RCC 7860 (cell line): Measurements from ENCODE around the gene CTXN1.

Experiments
- DNase-seq: peaks from one replicate; pipeline ENCODE4 v3.0.0-alpha.2; 2015; ENCODE audit warnings: low spot score
- FAIRE-seq: peaks from 2 replicates; lab custom pipeline; 2012; peaks lifted over from hg19 to GRCh38; lab: Jason Lieb, UNC

CTXN1 gene

DNA sequence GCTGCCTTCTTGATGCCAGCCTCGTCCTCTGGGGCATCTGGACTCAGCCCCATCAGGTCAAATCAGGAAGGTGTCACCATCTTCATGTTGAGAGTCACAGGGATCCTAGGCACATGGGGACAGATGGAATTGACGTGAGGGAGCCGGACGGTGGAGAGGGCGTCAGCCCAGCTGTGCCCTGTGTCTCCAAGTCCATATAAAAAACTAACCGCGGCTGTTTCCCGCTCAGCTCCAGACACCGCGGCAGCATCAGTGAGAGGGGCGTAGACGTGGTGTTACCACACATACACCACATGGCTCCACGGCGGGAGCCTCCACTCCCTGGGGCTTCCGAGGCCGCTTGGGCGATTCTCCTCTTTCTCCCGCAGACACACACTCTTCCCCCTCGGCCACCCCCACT is 46.1 kb downstream of the CTXN1 start:
- DNase-seq (no peak), FAIRE-seq (no peak)

DNA sequence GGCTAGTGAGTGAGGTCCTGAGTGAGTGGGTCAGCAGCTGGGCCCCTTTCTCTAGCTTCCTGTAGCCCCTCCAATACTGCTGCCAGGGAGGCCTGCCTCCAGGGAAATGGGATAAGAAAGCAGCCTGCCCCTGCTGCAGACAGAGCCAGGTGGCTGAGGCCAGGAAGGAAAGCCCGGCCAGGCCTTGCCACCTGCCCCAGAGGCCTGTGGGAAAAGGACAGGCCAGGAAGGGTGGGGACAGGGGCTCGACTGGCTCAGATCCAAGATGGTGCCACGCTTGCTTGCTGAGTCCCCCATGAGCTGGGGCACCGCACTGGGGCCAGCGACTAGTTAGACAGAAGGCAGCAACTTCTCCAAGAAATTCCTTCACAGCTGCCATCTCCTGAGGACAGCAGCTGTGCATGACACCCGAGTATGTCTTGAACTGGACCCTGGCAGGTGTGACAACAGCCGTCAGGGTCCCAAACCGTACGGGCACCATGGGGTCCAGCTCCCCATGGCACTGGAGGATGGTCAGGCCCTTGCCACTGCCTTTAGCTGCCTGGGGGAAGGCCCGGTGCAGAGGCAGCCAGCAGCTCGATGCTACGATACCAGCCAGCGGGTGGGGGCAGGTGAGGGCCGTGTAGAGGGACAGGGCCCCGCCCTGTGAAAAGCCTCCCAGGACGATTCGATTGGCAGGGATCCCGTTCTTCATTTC is 46.7 kb downstream of the CTXN1 start:
- DNase-seq (no peak), FAIRE-seq (no peak)

DNA sequence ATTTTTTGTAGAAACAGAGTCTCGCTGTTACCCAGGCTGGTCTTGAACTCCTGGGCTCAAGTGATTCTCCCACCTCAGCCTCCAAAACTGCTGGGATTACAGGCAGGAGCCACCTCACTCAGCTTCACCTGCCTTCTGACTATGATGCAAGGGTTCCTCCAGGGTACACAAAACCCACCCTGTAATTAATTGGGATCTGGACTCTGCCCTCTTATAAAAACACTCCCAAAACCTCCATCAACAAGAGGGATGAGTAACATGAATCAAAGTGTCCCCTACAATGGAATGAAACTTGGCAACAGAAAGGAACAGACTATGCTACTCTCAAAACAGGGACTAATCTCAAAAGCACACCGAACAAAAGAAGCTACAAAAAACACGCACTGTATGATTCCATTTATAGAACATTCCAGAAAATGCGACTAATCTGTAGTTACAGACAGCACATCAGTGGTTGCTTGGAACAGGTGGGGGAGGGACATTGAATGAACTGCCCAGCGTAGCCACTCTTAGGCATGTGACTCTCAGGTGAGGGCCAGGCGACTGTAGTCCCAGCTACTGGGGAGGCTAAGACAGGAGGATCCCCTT is 48.6 kb downstream of the CTXN1 start:
- DNase-seq = no peak

DNA sequence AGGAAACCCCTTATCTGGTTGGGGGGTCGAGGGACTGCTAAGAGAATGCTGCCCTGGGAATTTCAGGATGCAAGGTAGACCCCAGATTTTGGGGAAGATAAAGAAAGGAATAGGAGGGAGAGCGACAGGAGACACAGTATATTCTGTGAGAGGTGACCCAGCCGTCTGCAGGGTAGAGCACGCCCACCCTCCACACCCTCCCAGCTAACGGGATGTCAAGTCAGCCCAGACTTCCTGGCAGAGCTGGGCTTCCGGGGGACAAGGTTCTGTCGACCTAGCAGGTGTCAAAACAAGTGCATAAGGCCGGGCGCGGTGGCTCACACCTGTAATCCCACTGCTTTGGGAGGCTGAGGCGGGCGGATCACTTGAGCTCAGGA is 51.0 kb downstream of the CTXN1 start:
- DNase-seq (no peak), FAIRE-seq (no peak)

More for the DNA sequence above, 48.6 kb downstream of the CTXN1 start:
- no peak for FAIRE-seq
